HG02610 (cell line): ENCODE data around the gene KAZN.

Source experiments
- ATAC-seq: cut with Tn5 transposase; IDR thresholded peaks from one replicate; pipeline ENCODE4 v1.9.1; 2021; ENCODE audit warnings: mild to moderate bottlenecking, moderate library complexity; ENCODE audit not compliant: unreplicated experiment

The KAZN gene

GRCh38 chr1:14924455-14925331 is 326.2 kb downstream of the KAZN start:
- ATAC-seq = no peak

- no peak for ATAC-seq
Measured at GRCh38 chr1:14925336-14926136, 327.1 kb downstream of the KAZN start.

- no peak for ATAC-seq
Measured at GRCh38 chr1:14926229-14926628, 327.7 kb downstream of the KAZN start.

GRCh38 chr1:14926818-14927575 is 328.5 kb downstream of the KAZN start:
- no peak for ATAC-seq

- no peak for ATAC-seq
Measured at GRCh38 chr1:14928412-14928811, 329.9 kb downstream of the KAZN start.

GRCh38 chr1:14928886-14929546 is 330.5 kb downstream of the KAZN start:
- no peak for ATAC-seq

- no peak for ATAC-seq
Measured at GRCh38 chr1:14929547-14930246, 331.2 kb downstream of the KAZN start.

- no peak for ATAC-seq
Measured at GRCh38 chr1:14930247-14930965, 331.9 kb downstream of the KAZN start.

- ATAC-seq = no peak
Measured at GRCh38 chr1:14932034-14932638, 333.7 kb downstream of the KAZN start.

GRCh38 chr1:14934867-14935266 is 336.4 kb downstream of the KAZN start:
- no peak for ATAC-seq

GRCh38 chr1:14936815-14937214 is 338.3 kb downstream of the KAZN start:
- no peak for ATAC-seq

- no peak for ATAC-seq
Measured at GRCh38 chr1:14937288-14937949, 338.9 kb downstream of the KAZN start.

- ATAC-seq = no peak
Measured at GRCh38 chr1:14939527-14940284, 341.2 kb downstream of the KAZN start.

- ATAC-seq = no peak
Measured at GRCh38 chr1:14940285-14940870, 341.9 kb downstream of the KAZN start.

GRCh38 chr1:14941864-14942263 is 343.4 kb downstream of the KAZN start:
- no peak for ATAC-seq

GRCh38 chr1:14944471-14944985 is 346.0 kb downstream of the KAZN start:
- ATAC-seq = no peak
